A673 (cell line): ENCODE results near the gene MSRB3. TPM values are rescaled to one million over a fixed set of nuclear protein-coding genes. Genes with fewer than 3 reads are reported as not detected.

ENCODE experiments used
- BruUV-seq: library from RNA; stranded (reverse); fragments of 400-500 nt; replicated peaks from 2 replicates; lab custom pipeline; 2021; lab: Mats Ljungman, UMichigan
- CTCF ChIA-PET: fragments of 300-600 bp; sonication (Branson Sonifier 250); formaldehyde crosslinking; loops from one replicate; lab custom pipeline; 2022; ENCODE audit warnings: antibody characterized with exemption; lab: Charles Lee
- POLR2A ChIA-PET: fragments of 300-600 bp; sonication (Branson Sonifier 250); formaldehyde crosslinking; loops from one replicate; lab custom pipeline; 2022; ENCODE audit warnings: antibody characterized with exemption; ENCODE audit not compliant: low non-redundant PET; lab: Charles Lee
- DNase-seq: peaks from one replicate; pipeline ENCODE4 v3.0.0-alpha.2; 2015; ENCODE audit warnings: low spot score
- H3K27ac ChIP-seq: fragments of 200-600 bp; sonication (generic); 2 replicates; pipeline ENCODE4 v1.5.1; 2016; ENCODE audit warnings: mixed run types, low read depth, mild to moderate bottlenecking, mixed read lengths, antibody characterized with exemption, low read length; ENCODE audit not compliant: poor library complexity, severe bottlenecking
- H3K27me3 ChIP-seq: fragments of 200-600 bp; sonication (generic); replicated peaks from 2 replicates; pipeline ENCODE4 v1.6.1; 2017; ENCODE audit warnings: mixed run types, low read depth, mild to moderate bottlenecking, mixed read lengths, antibody characterized with exemption, low read length; ENCODE audit not compliant: insufficient read depth, poor library complexity
- H3K36me3 ChIP-seq: fragments of 200-600 bp; sonication (generic); 2 replicates; pipeline ENCODE4 v1.6.1; 2016; ENCODE audit warnings: mixed run types, mild to moderate bottlenecking, mixed read lengths, antibody characterized with exemption, low read length; ENCODE audit not compliant: insufficient read depth, poor library complexity, severe bottlenecking
- H3K4me1 ChIP-seq: fragments of 200-600 bp; sonication (generic); 2 replicates; pipeline ENCODE4 v1.6.1; 2017; ENCODE audit warnings: mixed run types, mild to moderate bottlenecking, mixed read lengths, antibody characterized with exemption, low read length; ENCODE audit not compliant: insufficient read depth, poor library complexity, severe bottlenecking
- H3K4me3 ChIP-seq: fragments of 200-600 bp; sonication (generic); 2 replicates; pipeline ENCODE4 v1.5.1; 2016; ENCODE audit warnings: low read depth, mixed run types, mild to moderate bottlenecking, mixed read lengths, low read length; ENCODE audit not compliant: poor library complexity, severe bottlenecking
- H3K9me3 ChIP-seq: fragments of 200-600 bp; sonication (generic); 2 replicates; pipeline ENCODE4 v1.6.1; 2016; ENCODE audit warnings: mixed run types, low read depth, mild to moderate bottlenecking, mixed read lengths, antibody characterized with exemption, low read length; ENCODE audit not compliant: poor library complexity, severe bottlenecking
- CTCF ChIP-seq: fragments of 300-800, 200-600 bp; sonication (generic); conservative IDR thresholded peaks from 2 replicates; pipeline ENCODE4 v1.5.1; 2017; ENCODE audit warnings: low read depth, mild to moderate bottlenecking, antibody characterized with exemption, low read length, moderate library complexity, mixed read lengths
- EZH2 ChIP-seq: fragments of 200-600 bp; sonication (generic); IDR thresholded peaks from 2 replicates; pipeline ENCODE4 v1.6.1; 2017; ENCODE audit warnings: borderline replicate concordance, low read depth, mild to moderate bottlenecking, mixed read lengths, antibody characterized with exemption, low read length; ENCODE audit not compliant: poor library complexity, severe bottlenecking
- intact Hi-C: fragments of 100-400 bp; cut with micrococcal nuclease; formaldehyde crosslinking; loops from one replicate; pipeline ENCODE4 v1.10.0; 2022; ENCODE audit not compliant: unreplicated experiment
- total RNA-seq: library from RNA; stranded (reverse); gene quantifications from 2 replicates; pipeline ENCODE4 v1.2.3, GENCODE V29; 2021

MSRB3 gene
- total RNA-seq, 1 experiment from 2014 or later: 2.1 TPM

- Histone ChIP-seq H3K27ac (no peak overlapping the region), H3K4me3 (no peak overlapping the region), H3K27me3 (no peaks in the 10 kb centered on the region), H3K4me1 (no peaks in the 10 kb centered on the region), H3K36me3 (peaks cover 20% of the 10 kb centered on the region), H3K9me3 (no peaks in the 10 kb centered on the region)
- no peak for DNase-seq
- intact Hi-C loops: no loop called here
- CTCF ChIA-PET: no interaction called here
- POLR2A ChIA-PET: no interaction called here
- BruUV-seq: no TSS peak
- TF ChIP-seq EZH2 (no peak), CTCF (no peak)
Observed at GRCh38 chr12:65237153-65237552, 41.3 kb upstream of the MSRB3 start.

GRCh38 chr12:65238609-65239008, 39.9 kb upstream of the MSRB3 start:
- Histone ChIP-seq H3K27me3 (no peaks in the 10 kb centered on the region), H3K27ac (no peak overlapping the region), H3K36me3 (peaks cover 28% of the 10 kb centered on the region), H3K4me3 (no peak overlapping the region), H3K4me1 (no peaks in the 10 kb centered on the region), H3K9me3 (no peaks in the 10 kb centered on the region)
- ChIA-PET POLR2A (no interaction called here), CTCF (no interaction called here)
- BruUV-seq: no TSS peak
- TF ChIP-seq CTCF: no peak
- TF ChIP-seq EZH2: no peak
- intact Hi-C loops: no loop called here
- no peak for DNase-seq

DNA sequence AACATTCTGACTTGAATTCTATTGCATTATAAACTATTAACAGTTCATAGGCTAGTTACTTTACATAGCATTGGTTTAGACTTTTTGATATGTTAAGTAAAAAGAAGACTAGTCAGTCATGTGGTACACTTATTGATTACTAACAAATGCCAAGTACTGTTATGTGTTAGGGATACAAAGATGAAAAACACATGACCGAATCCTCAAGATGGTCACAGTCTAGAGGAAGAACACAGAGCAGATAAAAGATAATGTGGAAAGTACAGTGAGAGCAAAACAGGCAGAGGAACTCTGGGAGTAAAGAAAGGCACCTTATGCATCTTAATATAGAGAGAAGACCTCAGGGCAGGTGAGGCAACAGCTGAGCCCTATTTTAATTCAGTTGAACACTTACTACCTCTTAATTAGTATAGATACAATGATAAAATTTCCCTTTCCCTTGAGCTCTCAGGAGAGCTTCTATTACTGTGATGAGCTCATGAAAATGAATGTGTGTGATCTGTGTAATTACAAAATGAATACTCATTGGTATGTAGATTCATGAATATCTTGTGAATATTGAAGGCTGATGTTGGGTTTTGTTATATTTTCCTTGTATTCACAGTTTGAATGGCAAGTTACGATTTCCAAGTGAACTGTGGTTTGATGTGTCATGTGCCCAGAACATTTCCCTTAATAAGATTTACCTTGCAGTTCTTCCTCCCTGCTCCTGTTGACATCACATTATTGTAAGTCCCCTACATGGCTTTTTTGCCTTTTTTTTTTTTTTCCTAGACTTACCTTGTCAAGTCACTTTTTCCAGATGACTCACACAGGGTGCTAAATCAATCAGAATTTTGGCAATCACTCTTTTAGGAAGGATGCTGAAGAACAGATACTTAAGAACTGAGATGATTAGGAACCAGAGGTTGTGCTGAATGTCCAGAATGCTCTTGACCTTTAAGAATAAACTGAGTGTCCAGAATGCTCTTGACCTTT, 29.5 kb upstream of the MSRB3 start:
- POLR2A ChIA-PET: no interaction called here
- H3K36me3 ChIP-seq: peaks cover 14% of the 10 kb centered on the region
- no TSS peak for BruUV-seq

More for the DNA sequence above, 29.5 kb upstream of the MSRB3 start:
- H3K4me3 ChIP-seq: no peak overlapping the region
- DNase-seq: no peak
- CTCF ChIA-PET: no interaction called here
- no peaks in the 10 kb centered on the region for H3K27me3 ChIP-seq
- TF ChIP-seq CTCF (no peak), EZH2 (no peak)
- intact Hi-C loops: no loop called here
- H3K4me1 ChIP-seq: no peaks in the 10 kb centered on the region
- H3K9me3 ChIP-seq: no peaks in the 10 kb centered on the region
- H3K27ac ChIP-seq: no peak overlapping the region
